SK-N-SH treated with all-trans-retinoic acid at 6 μM for 48 hours (cell line): ENCODE measurements around the gene SBF2.

Experiments used
- CSDC2 ChIP-seq: fragments of 250-450 bp; sonication (Bioruptor Pico); IDR thresholded peaks from 2 replicates; pipeline ENCODE4 v1.5.0; 2020; ENCODE audit warnings: mild to moderate bottlenecking, moderate library complexity
- ESRRG ChIP-seq: fragments of 250-450 bp; sonication (Bioruptor Pico); IDR thresholded peaks from 2 replicates; pipeline ENCODE4 v1.6.1; 2021; ENCODE audit warnings: mild to moderate bottlenecking
- GLIS3 ChIP-seq: fragments of 250-450 bp; sonication (Bioruptor Pico); IDR thresholded peaks from 2 replicates; pipeline ENCODE4 v1.5.0; 2020; ENCODE audit warnings: mild to moderate bottlenecking, moderate library complexity
- OSR1 ChIP-seq: fragments of 250-450 bp; sonication (Bioruptor Pico); IDR thresholded peaks from 2 replicates; pipeline ENCODE4 v1.8.0; 2022; ENCODE audit warnings: moderate library complexity, mild to moderate bottlenecking, inconsistent platforms
- RARB ChIP-seq: fragments of 250-450 bp; sonication (Bioruptor Pico); IDR thresholded peaks from 2 replicates; pipeline ENCODE4 v1.8.0; 2021; ENCODE audit warnings: mild to moderate bottlenecking, moderate library complexity
- TOX ChIP-seq: fragments of 250-450 bp; sonication (Bioruptor Pico); IDR thresholded peaks from 2 replicates; pipeline ENCODE4 v1.8.0; 2021; ENCODE audit warnings: mild to moderate bottlenecking, moderate library complexity, borderline replicate concordance
- ZC3H10 ChIP-seq: fragments of 250-450 bp; sonication (Bioruptor Pico); IDR thresholded peaks from 2 replicates; pipeline ENCODE4 v1.5.1; 2021; ENCODE audit warnings: mild to moderate bottlenecking, moderate library complexity
- ZFP3 ChIP-seq: fragments of 250-450 bp; sonication (Bioruptor Pico); IDR thresholded peaks from 2 replicates; pipeline ENCODE4 v1.5.0; 2020; ENCODE audit warnings: mild to moderate bottlenecking, moderate library complexity
- ZFP30 ChIP-seq: fragments of 450-650 bp; formaldehyde crosslinking; IDR thresholded peaks from 2 replicates; pipeline ENCODE4 v1.5.0; 2022; ENCODE audit warnings: mild to moderate bottlenecking, moderate library complexity
- ZNF8 ChIP-seq: fragments of 450-650 bp; formaldehyde crosslinking; IDR thresholded peaks from 2 replicates; pipeline ENCODE4 v1.5.0; 2020; ENCODE audit warnings: mild to moderate bottlenecking, moderate library complexity
- TF ChIP-seq, protein P1 (sequence below): fragments of 250-450 bp; sonication (Bioruptor Pico); IDR thresholded peaks from 2 replicates; pipeline ENCODE4 v1.8.0; 2020; ENCODE audit warnings: mild to moderate bottlenecking, moderate library complexity, borderline replicate concordance
- TF ChIP-seq, protein P2 (sequence below): fragments of 250-450 bp; sonication (Bioruptor Pico); IDR thresholded peaks from 2 replicates; pipeline ENCODE4 v1.5.1; 2020; ENCODE audit warnings: low read depth, mild to moderate bottlenecking, moderate library complexity

DNA sequence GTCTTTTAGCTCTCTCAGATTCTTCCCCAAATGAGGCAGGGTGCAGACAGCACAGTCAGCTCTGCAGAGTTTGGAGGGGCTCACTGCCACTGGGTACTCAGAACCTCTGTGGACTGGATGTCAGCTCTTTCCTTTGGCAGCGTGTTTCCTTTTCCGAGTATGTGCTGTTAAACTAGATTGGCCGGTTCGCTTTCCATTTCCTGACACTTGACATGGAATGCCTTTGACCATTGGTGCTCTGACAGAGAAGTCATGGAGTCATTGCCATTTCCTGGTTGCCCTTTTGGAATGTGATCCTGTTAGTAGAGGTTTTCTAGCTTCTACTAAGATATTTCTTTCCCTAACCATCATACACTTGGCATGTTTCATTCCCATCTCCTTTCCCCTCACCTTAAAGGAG is 543.5 kb downstream of the SBF2 start:
- TF ChIP-seq ZNF8 (CRISPR knock-in tag) (no peak), CSDC2 (no peak), ZFP3 (CRISPR knock-in tag) (no peak), ESRRG (CRISPR knock-in tag) (no peak), GLIS3 (CRISPR knock-in tag) (no peak), ZFP30 (no peak), TOX (no peak), OSR1 (CRISPR knock-in tag) (no peak), ZC3H10 (CRISPR knock-in tag) (no peak), RARB (CRISPR knock-in tag) (no peak)
- TF ChIP-seq, protein P1, sequence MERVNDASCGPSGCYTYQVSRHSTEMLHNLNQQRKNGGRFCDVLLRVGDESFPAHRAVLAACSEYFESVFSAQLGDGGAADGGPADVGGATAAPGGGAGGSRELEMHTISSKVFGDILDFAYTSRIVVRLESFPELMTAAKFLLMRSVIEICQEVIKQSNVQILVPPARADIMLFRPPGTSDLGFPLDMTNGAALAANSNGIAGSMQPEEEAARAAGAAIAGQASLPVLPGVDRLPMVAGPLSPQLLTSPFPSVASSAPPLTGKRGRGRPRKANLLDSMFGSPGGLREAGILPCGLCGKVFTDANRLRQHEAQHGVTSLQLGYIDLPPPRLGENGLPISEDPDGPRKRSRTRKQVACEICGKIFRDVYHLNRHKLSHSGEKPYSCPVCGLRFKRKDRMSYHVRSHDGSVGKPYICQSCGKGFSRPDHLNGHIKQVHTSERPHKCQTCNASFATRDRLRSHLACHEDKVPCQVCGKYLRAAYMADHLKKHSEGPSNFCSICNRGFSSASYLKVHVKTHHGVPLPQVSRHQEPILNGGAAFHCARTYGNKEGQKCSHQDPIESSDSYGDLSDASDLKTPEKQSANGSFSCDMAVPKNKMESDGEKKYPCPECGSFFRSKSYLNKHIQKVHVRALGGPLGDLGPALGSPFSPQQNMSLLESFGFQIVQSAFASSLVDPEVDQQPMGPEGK (CRISPR knock-in tag) = no peak
- TF ChIP-seq, protein P2, sequence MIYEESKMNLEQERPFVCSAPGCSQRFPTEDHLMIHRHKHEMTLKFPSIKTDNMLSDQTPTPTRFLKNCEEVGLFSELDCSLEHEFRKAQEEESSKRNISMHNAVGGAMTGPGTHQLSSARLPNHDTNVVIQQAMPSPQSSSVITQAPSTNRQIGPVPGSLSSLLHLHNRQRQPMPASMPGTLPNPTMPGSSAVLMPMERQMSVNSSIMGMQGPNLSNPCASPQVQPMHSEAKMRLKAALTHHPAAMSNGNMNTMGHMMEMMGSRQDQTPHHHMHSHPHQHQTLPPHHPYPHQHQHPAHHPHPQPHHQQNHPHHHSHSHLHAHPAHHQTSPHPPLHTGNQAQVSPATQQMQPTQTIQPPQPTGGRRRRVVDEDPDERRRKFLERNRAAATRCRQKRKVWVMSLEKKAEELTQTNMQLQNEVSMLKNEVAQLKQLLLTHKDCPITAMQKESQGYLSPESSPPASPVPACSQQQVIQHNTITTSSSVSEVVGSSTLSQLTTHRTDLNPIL (CRISPR knock-in tag) = no peak
